ENCODE results near the gene RAET1G.

GRCh38 chr6:149925974-149926777, 3.3 kb upstream of the RAET1G start:
- TF ChIP-seq EZH2 (IDR thresholded peaks at IDR 0.05; ENCODE audit: insufficient read depth, poor library complexity, severe bottlenecking), result no peak
- no peak for TF ChIP-seq EZH2phosphoT487 (IDR thresholded peaks at IDR 0.05; ENCODE audit: insufficient read depth, low read depth)
